NOMO-1 treated with dmso at 0.1 percent for 144 hours (cell line): ENCODE data around the gene PEX10.

ENCODE experiments used
- DNase-seq: peaks from one replicate; lab custom pipeline; 2025; ENCODE audit not compliant: unreplicated experiment; lab: John Stamatoyannopoulos, UW

The PEX10 gene

GRCh38 chr1:2376261-2376741 is 36.1 kb downstream of the PEX10 start:
- no peak for DNase-seq

- no peak for DNase-seq
Measured at GRCh38 chr1:2375923-2376260, 36.5 kb downstream of the PEX10 start.

GRCh38 chr1:2375246-2375922 is 37.0 kb downstream of the PEX10 start:
- DNase-seq, result no peak

- no peak for DNase-seq
Measured at GRCh38 chr1:2374252-2375155, 37.9 kb downstream of the PEX10 start.

- no peak for DNase-seq
Measured at GRCh38 chr1:2373551-2374251, 38.7 kb downstream of the PEX10 start.

- no peak for DNase-seq
Measured at GRCh38 chr1:2372551-2373490, 39.5 kb downstream of the PEX10 start.

- no peak for DNase-seq
Measured at GRCh38 chr1:2368053-2368744, 44.2 kb downstream of the PEX10 start.

- DNase-seq, result no peak
Measured at GRCh38 chr1:2363847-2364513, 48.4 kb downstream of the PEX10 start.

- DNase-seq, result no peak
Measured at GRCh38 chr1:2360588-2361364, 51.6 kb downstream of the PEX10 start.

GRCh38 chr1:2358651-2359640 is 53.4 kb downstream of the PEX10 start:
- DNase-seq, result no peak

GRCh38 chr1:2358072-2358471 is 54.3 kb downstream of the PEX10 start:
- DNase-seq, result no peak

- no peak for DNase-seq
Measured at GRCh38 chr1:2356911-2357845, 55.2 kb downstream of the PEX10 start.

GRCh38 chr1:2356401-2356800 is 56.0 kb downstream of the PEX10 start:
- no peak for DNase-seq

GRCh38 chr1:2355373-2356261 is 56.7 kb downstream of the PEX10 start:
- DNase-seq, result no peak
